ENCODE results near the gene INPP4A. TPM values are rescaled to one million over a fixed set of nuclear protein-coding genes. Genes with fewer than 3 reads are reported as not detected.

The INPP4A gene
- total and polyA plus RNA-seq, 7 experiments from 2014 or later, result 51.4 to 165 (median 145) TPM

DNA sequence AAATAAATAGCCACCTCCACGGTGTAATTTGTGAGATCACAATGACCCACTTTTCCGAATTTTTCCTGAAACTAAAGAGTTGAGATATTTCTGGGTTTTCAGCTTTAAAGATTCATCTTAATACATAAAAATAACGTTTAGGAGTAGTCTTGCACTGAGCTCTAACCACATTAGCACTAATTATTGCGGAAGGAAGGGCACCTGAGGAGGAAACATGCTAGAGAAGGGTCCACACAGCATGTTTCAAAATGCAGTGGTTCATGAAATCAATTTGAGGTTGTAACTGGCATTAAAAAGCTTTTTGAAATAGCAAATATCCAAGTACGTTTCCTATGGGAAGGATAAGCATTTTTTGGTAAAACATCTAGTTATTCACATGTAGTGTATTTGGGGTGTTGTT, 8.4 kb downstream of the INPP4A start:
- ATAC-seq, result no peak
- H3K9me3 Mint-ChIP-seq, result no peaks in the 10 kb centered on the region
- H3K27ac ChIP-seq (ENCODE audit: low read depth, low read length), result peak overlapping the region; percentile 68

DNA sequence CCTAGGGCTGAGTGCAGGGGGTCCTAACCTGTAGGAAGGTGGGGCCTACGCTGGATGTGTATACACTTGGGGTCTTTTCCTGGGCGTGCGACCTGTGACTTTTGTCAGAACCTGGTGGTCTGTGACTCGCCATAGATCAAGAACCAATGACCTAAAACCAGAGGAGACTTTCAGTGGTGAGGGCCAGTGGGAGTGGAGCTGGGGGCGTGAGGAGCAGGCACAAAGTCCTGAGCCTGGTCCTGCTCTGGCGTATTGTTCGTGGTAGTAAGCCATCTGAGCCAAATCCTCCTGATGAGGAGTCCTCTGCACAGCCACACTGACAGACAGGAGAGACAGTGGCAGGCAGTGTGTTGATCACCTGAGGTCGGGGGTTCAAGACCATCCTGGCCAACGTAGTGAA, 8.9 kb downstream of the INPP4A start:
- H3K36me3 ChIP-seq (ENCODE audit: control insufficient read depth in 2 of 3, insufficient read depth in 3 of 3, low read length in 3 of 3), result peaks cover 0 to 9% (median 0%) of the 10 kb centered on the region in 3 experiments
- Mint-ChIP-seq H3K27ac (peak overlapping the region; percentile 88 to 98 (median 93)), H3K9me3 (no peaks in the 10 kb centered on the region), H3K4me3 (peak overlapping the region; percentile 68 to 96 (median 79)), H3K4me1 (peaks cover 79 to 100% (median 96%) of the 10 kb centered on the region in 7 donors), H3K36me3 (peaks cover 0 to 33% (median 6%) of the 10 kb centered on the region in 5 donors), H3K27me3 (no peaks in the 10 kb centered on the region)
- no peaks in the 10 kb centered on the region for H3K9me3 ChIP-seq (ENCODE audit: control insufficient read depth in 2 of 3, low read length in 3 of 3)
- DNase-seq, result no peak
- intact Hi-C loops (cut with micrococcal nuclease), result loop anchor here in 1 of 2 donors (5.0 kb wide), 1 partner anchor 209 kb away; no protein-coding TSS in a partner anchor
- H3K4me1 ChIP-seq (ENCODE audit: control insufficient read depth in 2 of 2, insufficient read depth in 2 of 2, low read length in 2 of 2), result peaks cover 90 to 96% of the 10 kb centered on the region in 2 donors
- no peak overlapping the region for H3K4me3 ChIP-seq (ENCODE audit: low read length)
- POLR2A ChIA-PET, result interaction anchor here (1.0 to 8.9 kb wide), 2 partner anchors 11 to 22 kb away, joined by 3 to 140 read pairs; no protein-coding TSS in a partner anchor
- no peaks in the 10 kb centered on the region for H3K27me3 ChIP-seq (ENCODE audit: control insufficient read depth in 2 of 2, insufficient read depth in 2 of 2, low read length in 2 of 2)
- CTCF ChIA-PET, result interaction anchor here (0.7 kb wide), 1 partner anchor 11 kb away, joined by 3 read pairs; no protein-coding TSS in a partner anchor
- peak overlapping the region; percentile 68 for H3K27ac ChIP-seq (ENCODE audit: low read depth, low read length)
- ATAC-seq, result no peak

More for the DNA sequence above, 8.4 kb downstream of the INPP4A start:
- H3K4me3 ChIP-seq (ENCODE audit: low read length), result no peak overlapping the region
- intact Hi-C loops (cut with micrococcal nuclease), result loop anchor here in 1 of 2 donors (5.0 kb wide), 1 partner anchor 209 kb away; no protein-coding TSS in a partner anchor
- Mint-ChIP-seq H3K36me3 (peaks cover 0 to 30% (median 5%) of the 10 kb centered on the region in 5 donors), H3K27me3 (no peaks in the 10 kb centered on the region), H3K27ac (peak overlapping the region; percentile 88 to 98 (median 93)), H3K4me1 (peaks cover 76 to 100% (median 96%) of the 10 kb centered on the region in 7 donors), H3K4me3 (peak overlapping the region; percentile 68 to 96 (median 79))
- POLR2A ChIA-PET, result interaction anchor here (0.6 to 8.9 kb wide), 4 partner anchors 12 to 1541 kb away, joined by 3 to 140 read pairs (median 3); no protein-coding TSS in a partner anchor
- DNase-seq, result no peak
- peaks cover 85 to 92% of the 10 kb centered on the region in 2 donors for H3K4me1 ChIP-seq (ENCODE audit: control insufficient read depth in 2 of 2, insufficient read depth in 2 of 2, low read length in 2 of 2)
- peaks cover 0 to 8% (median 0%) of the 10 kb centered on the region in 3 experiments for H3K36me3 ChIP-seq (ENCODE audit: control insufficient read depth in 2 of 3, insufficient read depth in 3 of 3, low read length in 3 of 3)
- no peaks in the 10 kb centered on the region for H3K27me3 ChIP-seq (ENCODE audit: control insufficient read depth in 2 of 2, insufficient read depth in 2 of 2, low read length in 2 of 2)
- CTCF ChIA-PET, result interaction anchor here (0.6 to 1.7 kb wide), 3 partner anchors 11 to 33 kb away, joined by 3 to 10 read pairs (median 3); no protein-coding TSS in a partner anchor
- H3K9me3 ChIP-seq (ENCODE audit: control insufficient read depth in 2 of 3, low read length in 3 of 3), result no peaks in the 10 kb centered on the region

DNA sequence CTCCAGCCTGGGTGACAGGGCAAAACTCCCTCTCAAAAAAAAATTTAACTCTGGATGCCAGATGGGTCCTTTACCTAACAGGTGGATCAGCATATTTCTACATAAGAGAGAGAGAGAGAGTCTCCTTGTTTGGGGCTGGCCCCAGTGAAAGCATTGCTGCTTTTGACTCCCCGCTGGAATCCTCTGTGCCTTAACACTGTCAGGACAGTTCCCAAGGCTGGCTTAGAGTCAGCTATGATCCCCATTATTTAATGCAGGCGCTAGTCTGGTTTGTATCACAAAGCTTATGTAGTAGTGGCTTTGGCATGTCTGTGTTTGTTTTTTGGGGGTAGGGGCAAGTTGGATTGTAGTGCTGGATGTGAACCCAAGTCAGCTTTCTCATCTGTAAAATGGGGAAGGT, 9.4 kb downstream of the INPP4A start:
- CTCF ChIA-PET, result interaction anchor here (0.7 kb wide), 1 partner anchor 11 kb away, joined by 3 read pairs; no protein-coding TSS in a partner anchor
- Histone ChIP-seq H3K36me3 (ENCODE audit: control insufficient read depth in 2 of 3, insufficient read depth in 3 of 3, low read length in 3 of 3) (peaks cover 0 to 14% (median 0%) of the 10 kb centered on the region in 3 experiments), H3K27me3 (ENCODE audit: control insufficient read depth in 2 of 2, insufficient read depth in 2 of 2, low read length in 2 of 2) (no peaks in the 10 kb centered on the region), H3K9me3 (ENCODE audit: control insufficient read depth in 2 of 3, low read length in 3 of 3) (no peaks in the 10 kb centered on the region), H3K27ac (ENCODE audit: low read depth, low read length) (peak overlapping the region; percentile 68), H3K4me1 (ENCODE audit: control insufficient read depth in 2 of 2, insufficient read depth in 2 of 2, low read length in 2 of 2) (peaks cover 90 to 96% of the 10 kb centered on the region in 2 donors), H3K4me3 (ENCODE audit: low read length) (peak overlapping the region; percentile 9)
- peak overlapping the region; percentile 70 to 96 (median 79) for H3K4me3 Mint-ChIP-seq
- ATAC-seq (no peak), DNase-seq (no peak)
- H3K9me3 Mint-ChIP-seq, result no peaks in the 10 kb centered on the region
- H3K4me1 Mint-ChIP-seq, result peaks cover 78 to 100% (median 96%) of the 10 kb centered on the region in 7 donors
- H3K27me3 Mint-ChIP-seq, result no peaks in the 10 kb centered on the region
- H3K27ac Mint-ChIP-seq, result peak overlapping the region; percentile 88 to 98 (median 93)
- H3K36me3 Mint-ChIP-seq, result peaks cover 0 to 34% (median 9%) of the 10 kb centered on the region in 5 donors
- intact Hi-C loops (cut with micrococcal nuclease), result loop anchor here (1.0 to 5.0 kb wide), 4 partner anchors 8 to 208 kb away; no protein-coding TSS in a partner anchor
- POLR2A ChIA-PET, result interaction anchor here (2.4 to 8.9 kb wide), 2 partner anchors 11 to 17 kb away, joined by 9 to 140 read pairs; no protein-coding TSS in a partner anchor

GRCh38 chr2:98454500-98455235, 10.0 kb downstream of the INPP4A start:
- POLR2A ChIA-PET, result interaction anchor here (2.4 to 8.9 kb wide), 3 partner anchors 8 to 17 kb away, joined by 9 to 140 read pairs (median 41); no protein-coding TSS in a partner anchor
- H3K4me3 ChIP-seq (ENCODE audit: low read length), result peak overlapping the region; percentile 10

DNA sequence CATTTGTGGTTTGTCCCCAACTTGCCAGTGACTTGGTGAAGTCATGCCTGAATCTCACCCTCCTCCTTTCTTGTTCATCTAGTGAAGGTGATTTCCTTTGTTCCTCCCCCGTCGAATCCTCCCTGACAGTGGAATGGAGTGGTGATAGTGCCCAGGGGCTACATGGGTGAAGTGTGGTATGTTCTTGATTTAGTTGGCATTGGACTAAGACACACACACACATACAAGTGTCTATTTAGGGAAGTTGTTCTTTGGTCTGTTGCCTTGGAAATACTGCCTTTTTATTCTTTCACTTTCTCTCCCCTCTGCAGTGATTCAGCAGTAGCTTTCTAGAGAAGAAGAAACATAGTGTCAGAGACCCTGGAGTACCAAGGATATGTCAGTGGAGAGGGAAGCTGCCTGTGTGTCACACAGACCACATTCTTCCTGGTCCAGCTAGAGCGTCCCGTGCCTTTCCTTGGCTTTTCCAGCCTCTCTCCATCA, 10.9 kb downstream of the INPP4A start:
- no peaks in the 10 kb centered on the region for H3K27me3 Mint-ChIP-seq
- peak overlapping the region; percentile 56 to 96 (median 78) for H3K4me3 Mint-ChIP-seq
- peaks cover 0 to 15% (median 0%) of the 10 kb centered on the region in 3 experiments for H3K36me3 ChIP-seq (ENCODE audit: control insufficient read depth in 2 of 3, insufficient read depth in 3 of 3, low read length in 3 of 3)
- H3K4me1 ChIP-seq (ENCODE audit: control insufficient read depth in 2 of 2, insufficient read depth in 2 of 2, low read length in 2 of 2), result peaks cover 90 to 96% of the 10 kb centered on the region in 2 donors
- ChIA-PET CTCF (interaction anchor here (0.9 to 1.3 kb wide), 3 partner anchors 11 to 32 kb away, joined by 3 read pairs; no protein-coding TSS in a partner anchor), POLR2A (interaction anchor here (0.8 to 8.9 kb wide), 4 partner anchors 8 to 25 kb away, joined by 3 to 140 read pairs (median 25); no protein-coding TSS in a partner anchor)
- H3K9me3 Mint-ChIP-seq, result no peaks in the 10 kb centered on the region
- H3K4me1 Mint-ChIP-seq, result peaks cover 82 to 100% (median 96%) of the 10 kb centered on the region in 7 donors
- no peaks in the 10 kb centered on the region for H3K9me3 ChIP-seq (ENCODE audit: control insufficient read depth in 2 of 3, low read length in 3 of 3)
- peak overlapping the region; percentile 68 for H3K27ac ChIP-seq (ENCODE audit: low read depth, low read length)
- peaks cover 0 to 41% (median 9%) of the 10 kb centered on the region in 5 donors for H3K36me3 Mint-ChIP-seq
- peak overlapping the region; percentile 88 to 98 (median 93) for H3K27ac Mint-ChIP-seq
- intact Hi-C loops (cut with micrococcal nuclease), result loop anchor here in 1 of 2 donors (1.0 to 5.0 kb wide), 4 partner anchors 9 to 97 kb away; no protein-coding TSS in a partner anchor
- peak overlapping the region; percentile 10 for H3K4me3 ChIP-seq (ENCODE audit: low read length)
- ATAC-seq, result peak; percentile 72
- H3K27me3 ChIP-seq (ENCODE audit: control insufficient read depth in 2 of 2, insufficient read depth in 2 of 2, low read length in 2 of 2), result no peaks in the 10 kb centered on the region
- peak in 5 of 9 donors; percentile 52 to 71 (median 54) for DNase-seq

More at GRCh38 chr2:98454500-98455235, 10.0 kb downstream of the INPP4A start:
- DNase-seq, result peak in 2 of 9 donors; percentile 39 to 61
- Histone ChIP-seq H3K9me3 (ENCODE audit: control insufficient read depth in 2 of 3, low read length in 3 of 3) (no peaks in the 10 kb centered on the region), H3K4me1 (ENCODE audit: control insufficient read depth in 2 of 2, insufficient read depth in 2 of 2, low read length in 2 of 2) (peaks cover 90 to 96% of the 10 kb centered on the region in 2 donors), H3K27me3 (ENCODE audit: control insufficient read depth in 2 of 2, insufficient read depth in 2 of 2, low read length in 2 of 2) (no peaks in the 10 kb centered on the region), H3K27ac (ENCODE audit: low read depth, low read length) (peak overlapping the region; percentile 68), H3K36me3 (ENCODE audit: control insufficient read depth in 2 of 3, insufficient read depth in 3 of 3, low read length in 3 of 3) (peaks cover 0 to 15% (median 0%) of the 10 kb centered on the region in 3 experiments)
- Mint-ChIP-seq H3K27ac (peak overlapping the region; percentile 88 to 98 (median 93)), H3K4me3 (peak overlapping the region; percentile 70 to 96 (median 79)), H3K36me3 (peaks cover 0 to 40% (median 9%) of the 10 kb centered on the region in 5 donors), H3K27me3 (no peaks in the 10 kb centered on the region), H3K4me1 (peaks cover 80 to 100% (median 96%) of the 10 kb centered on the region in 7 donors), H3K9me3 (no peaks in the 10 kb centered on the region)
- intact Hi-C loops (cut with micrococcal nuclease), result loop anchor here (1.0 to 5.0 kb wide), 7 partner anchors 8 to 208 kb away; no protein-coding TSS in a partner anchor
- CTCF ChIA-PET, result interaction anchor here (0.7 kb wide), 1 partner anchor 10 kb away, joined by 3 read pairs; no protein-coding TSS in a partner anchor
- ATAC-seq, result peak; percentile 65

Measured in naive thymus-derived CD4-positive, alpha-beta T cell (primary cell).